Eye (tissue), 1 donor: ENCODE results near the gene LPAR5.
A peak's percentile ranks its signal among the peaks of the same experiment; 100 is the strongest.
"Not testable (repeated sequence)": the region's sequence is repeated elsewhere in the genome, so short reads cannot be mapped to it uniquely, and the experiment has no call there.

ENCODE experiments used
- DNase-seq: peaks from one replicate; pipeline ENCODE4 v3.0.0-alpha.2; 2015

LPAR5 gene

DNA sequence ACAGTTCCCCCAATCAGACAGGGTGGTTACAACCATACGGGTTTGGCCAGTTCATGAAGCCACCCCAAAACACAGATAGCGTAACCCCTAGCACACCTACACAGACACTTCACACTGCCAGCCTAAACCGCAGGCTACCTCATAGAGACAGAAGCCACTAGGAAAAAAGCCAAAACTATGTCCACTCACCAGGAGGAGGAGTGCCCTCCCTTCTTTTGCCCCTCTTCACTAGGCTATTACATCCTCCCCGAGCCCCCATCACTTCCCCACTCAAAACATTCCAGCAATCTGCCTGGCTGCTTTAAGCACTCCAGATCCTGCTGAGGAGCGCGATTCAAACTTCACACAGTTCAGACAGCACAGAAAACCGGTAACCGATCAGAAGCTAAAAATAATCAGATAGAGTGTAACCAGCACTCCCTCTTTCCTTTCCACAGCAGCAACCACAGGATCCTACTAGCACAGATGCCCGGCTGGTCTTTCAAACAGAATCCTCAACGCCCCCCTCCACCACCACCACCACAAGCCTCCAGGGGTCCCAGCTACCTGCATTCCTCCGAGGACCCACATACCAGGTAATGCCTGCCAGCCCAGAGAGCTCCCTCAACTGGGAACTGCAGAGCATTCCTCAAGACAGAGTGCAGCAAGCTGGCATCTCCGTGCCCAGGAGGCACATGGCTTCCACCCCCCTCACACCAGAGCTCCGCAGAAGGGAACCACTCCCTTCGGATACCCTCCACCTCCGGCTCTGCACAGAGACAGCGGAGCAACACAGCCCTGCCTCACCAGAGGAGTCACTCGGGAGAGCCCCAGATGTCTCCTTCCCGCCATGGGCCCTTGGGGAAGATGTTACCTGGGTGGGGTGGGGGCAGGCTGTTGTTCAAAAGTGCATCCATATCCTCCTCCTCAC, 30.1 kb downstream of the LPAR5 start:
- DNase-seq: no peak

DNA sequence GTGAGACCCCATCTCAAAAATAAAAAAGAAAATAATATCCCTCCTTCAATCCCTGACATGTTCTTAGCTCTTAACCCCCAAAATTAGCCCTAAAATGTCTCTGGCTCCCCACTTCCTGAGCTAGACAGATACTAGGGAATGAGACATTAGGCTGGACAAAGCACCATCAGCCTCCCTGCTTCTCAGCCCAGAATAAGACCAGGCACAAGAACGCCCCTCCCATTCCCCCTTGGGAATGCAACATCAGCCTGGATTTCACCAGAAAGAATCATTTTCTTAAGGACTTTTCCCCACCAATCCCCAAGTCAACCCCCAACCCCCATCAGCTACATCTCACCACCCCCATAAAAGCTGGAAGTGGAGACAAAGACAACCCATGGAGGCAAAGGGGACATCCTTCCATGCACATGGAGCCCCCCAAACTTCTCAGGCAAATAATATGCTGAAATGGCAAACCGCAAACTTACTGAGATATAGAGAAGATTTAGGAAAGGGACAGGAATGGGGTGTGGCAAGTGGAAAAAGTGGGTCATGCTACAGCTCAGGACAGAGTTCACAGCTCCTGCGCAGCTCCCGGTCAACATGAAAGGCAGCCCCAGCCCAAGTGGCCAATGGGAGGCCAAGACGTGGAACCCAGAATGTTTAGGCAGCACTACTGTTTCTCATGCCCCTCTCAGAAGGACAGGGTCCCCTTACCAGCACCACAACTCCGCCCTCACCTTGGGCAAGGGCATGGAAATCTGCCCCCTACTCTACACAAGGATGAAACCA, 31.3 kb downstream of the LPAR5 start:
- no peak for DNase-seq

DNA sequence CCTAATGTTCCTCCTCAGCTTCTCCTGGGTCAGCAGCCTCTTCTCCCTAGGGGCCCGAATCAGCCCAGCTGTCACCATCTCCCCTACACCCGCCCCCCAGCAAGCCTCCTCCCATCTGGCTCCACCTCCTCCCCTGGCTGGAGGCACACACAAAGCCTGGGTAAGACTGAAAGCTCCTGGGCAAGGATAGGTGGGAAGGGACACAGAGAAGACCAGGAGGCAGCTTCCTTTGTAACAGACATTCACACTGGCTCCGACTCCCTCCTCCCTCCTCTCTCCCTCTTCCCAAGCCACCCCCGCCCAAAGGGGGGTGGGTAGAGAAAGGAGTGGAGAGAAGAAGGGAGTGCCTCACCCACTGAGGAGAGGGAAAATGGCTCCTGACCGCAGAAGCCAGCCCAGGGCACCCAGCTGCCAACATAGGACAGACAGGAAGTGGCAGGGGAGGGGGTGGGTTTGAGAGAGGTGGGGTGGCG, 32.6 kb downstream of the LPAR5 start:
- peak; percentile 79 for DNase-seq

DNA sequence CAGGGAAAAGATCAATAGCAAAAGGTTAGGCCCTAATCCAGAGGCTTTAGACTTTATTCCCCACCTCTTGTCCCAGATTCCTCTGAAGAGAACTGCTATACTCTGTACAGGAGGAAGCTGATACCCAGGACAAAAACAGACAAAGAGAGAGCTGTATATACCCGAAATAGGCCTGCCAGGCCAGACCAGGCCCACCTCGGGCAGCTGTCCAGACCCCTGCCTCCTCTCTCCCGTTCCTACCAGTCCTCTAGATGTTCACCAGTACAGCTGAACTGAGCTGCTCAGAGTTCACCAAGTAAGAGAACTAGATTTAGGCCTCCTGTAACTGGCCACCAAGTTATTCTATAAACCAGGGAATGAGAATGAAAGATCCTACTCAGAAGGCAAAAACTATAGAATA, 33.2 kb downstream of the LPAR5 start:
- DNase-seq: no peak

DNA sequence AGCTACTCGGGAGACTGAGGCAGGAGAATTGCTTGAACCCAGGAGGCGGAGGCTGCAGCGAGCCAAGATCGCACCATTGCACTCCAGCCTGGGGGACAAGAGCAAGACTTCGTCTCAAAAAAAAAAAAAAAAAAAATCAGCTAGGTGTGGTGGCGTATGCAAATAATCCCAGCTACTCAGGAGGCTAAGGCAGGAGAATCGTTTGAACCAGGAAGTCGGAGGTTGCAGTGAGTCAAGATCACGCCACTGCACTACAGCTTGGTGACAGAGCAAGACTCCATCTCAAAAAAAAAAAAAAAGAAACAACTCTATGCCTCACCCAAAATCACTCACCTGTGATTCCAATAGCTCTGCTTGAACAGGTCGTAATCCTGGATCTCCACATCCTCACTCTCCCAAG, 40.1 kb downstream of the LPAR5 start:
- not testable (repeated sequence) for DNase-seq

DNA sequence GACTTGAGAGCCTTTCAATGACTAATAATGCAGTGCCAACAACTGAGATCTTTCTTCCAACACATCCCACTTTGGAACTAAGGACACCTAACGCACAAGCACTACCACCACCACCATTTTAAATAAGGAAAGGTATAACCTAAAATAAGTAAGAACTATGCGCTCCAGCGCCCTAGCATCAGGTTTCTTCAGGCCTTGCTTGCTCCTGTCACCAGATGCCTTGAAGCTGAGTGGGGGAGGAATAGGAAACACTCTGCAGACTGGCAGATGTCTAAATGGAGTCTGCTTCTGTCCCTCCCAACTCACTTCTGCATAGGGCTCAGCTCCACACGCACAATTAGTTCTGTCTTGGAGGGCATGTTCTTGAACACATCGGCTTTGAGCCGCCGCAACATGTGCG, 43.7 kb downstream of the LPAR5 start:
- no peak for DNase-seq

DNA sequence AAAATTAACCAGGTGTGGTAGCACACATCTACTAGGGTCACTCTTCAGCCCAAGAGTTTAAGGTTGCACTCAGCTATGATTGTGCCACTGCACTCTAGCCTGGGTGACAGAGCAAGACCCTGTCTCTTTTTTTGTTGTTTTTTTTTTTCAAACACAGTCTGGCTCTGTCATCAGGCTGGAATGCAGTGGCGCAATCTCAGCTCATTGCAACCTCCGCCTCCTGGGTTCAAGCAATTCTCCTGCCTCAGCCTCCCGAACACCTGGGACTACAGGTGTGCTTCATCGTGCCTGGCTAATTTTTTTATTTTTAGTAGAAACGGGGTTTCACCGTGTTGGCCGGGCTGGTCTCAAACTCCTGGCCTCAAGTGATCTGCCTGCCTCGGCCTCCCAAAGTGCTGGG, 49.2 kb downstream of the LPAR5 start:
- DNase-seq: not testable (repeated sequence)

DNA sequence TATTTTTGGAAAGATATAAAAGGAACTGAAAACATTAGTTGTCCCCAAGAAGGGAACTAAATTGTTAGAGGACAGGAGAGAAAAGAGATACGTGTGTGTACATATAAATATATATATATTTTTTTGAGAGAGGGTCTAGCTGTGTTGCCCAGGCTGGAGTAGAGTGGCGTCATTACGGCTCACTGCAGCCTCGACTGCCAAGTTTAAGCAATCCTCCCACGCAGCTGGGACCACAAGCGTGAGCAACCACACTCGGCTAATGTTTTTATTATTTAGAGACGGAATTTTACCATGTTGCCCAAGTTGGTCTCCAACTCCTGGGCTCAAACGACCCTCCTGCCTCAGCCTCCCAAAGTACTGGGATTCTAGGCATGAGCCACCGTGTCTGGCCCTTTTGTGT, 51.5 kb downstream of the LPAR5 start:
- no peak for DNase-seq

DNA sequence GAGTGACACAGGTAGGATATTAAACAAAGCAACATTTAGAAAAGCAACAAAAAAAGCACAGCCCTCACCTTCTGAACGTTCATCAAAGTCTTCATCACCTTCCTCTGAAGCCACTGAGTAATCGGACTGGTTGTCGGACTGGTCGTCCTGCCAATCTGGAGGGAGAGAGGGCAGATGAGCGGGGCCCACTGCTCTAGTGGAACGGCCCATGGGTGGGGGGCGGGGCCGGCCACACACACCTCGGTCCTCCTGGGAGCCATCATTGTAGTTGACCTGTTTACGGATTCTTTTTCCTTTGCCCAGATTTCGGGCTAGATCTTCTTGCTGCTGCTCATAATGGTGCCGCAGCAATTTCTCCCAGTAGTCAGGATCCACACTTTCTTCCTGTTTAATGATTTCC, 52.8 kb downstream of the LPAR5 start:
- no peak for DNase-seq

DNA sequence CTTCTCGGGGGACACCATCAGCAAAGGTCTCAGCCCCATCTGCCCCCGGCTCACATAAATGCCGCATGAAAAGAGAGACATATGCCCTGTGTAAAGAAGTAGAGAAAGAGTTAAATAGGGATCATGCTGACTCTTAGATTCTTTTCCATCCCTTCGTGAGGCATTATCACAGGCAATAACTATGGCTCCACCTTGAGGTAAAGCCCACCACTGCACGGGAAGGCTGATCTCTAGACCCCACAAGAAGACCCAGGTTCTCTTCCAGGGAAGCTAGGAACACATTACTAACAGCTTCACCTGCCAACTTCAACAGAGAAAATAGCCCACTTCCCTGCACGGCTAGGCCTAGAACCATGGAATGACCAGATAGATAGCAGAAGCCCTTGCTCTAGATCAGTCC, 53.6 kb downstream of the LPAR5 start:
- DNase-seq: no peak

DNA sequence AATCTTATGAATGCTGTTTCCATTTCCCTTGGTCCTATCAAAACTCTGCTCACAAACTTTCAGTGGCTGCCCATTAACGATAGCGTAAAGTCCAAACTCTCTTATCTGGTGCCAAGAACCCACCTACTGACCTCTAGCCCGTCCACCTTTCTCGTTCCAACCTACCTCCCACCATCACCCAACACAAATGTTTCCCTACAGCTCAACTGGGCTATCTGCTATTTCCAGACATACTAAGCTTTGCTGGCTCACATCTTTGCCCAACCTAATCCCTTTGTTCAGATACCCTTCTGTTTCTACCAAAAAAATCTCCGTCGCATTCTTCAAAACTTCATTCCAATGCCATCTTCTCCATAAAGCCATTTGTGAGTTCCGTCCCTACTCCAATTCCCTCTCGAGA, 60.1 kb downstream of the LPAR5 start:
- DNase-seq: no peak

DNA sequence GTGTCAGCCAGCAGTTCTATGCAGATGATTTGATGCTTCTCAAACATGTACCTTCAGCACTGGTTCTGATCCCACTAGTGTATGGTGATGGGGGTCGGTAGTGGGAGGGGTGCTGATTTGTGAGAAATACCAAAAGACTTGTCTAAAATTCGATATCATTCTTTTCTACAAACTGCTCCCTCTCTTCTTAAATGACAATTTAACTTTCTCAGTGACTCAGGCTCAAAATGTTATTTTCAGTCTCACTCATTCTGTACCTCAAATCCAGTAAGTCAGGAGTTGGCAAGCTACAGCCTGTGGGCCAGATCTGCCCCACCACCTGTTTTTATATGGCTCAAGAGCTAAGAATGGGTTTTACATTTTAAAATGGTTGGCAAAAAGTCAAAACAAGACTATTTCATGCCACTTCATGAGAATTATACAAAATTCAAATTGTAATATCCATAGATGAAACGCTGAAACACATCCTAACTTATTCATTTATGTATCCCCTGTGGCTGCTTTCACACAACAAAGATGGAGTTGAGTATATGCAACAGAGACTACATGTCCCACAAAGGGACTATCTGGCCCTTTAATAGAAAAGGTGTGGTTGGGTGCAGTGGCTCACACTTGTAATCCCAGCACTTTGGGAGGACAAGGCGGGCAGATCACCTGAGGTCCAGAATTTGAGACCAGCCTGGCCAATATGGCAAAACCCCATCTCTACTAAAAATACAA, 61.0 kb downstream of the LPAR5 start:
- DNase-seq: no peak

DNA sequence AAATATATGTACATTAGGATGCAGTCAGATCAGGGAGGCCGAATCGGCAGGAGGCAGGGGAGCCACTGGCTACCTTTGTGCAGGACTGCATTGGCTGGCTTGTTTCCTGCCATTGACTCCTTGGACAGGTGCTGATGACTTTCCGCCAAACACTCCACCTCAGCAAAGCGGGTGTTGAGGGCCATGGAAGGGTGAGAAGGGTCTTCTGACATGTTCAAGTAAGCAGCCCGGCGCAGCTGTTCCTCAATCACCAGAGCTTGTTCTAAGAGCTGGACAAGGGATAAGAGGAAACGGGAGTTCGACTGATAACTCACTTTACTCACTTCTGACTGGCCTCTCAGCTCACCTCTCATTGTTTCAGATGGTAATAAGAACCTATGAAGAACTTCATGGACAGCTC, 62.8 kb downstream of the LPAR5 start:
- DNase-seq: no peak

DNA sequence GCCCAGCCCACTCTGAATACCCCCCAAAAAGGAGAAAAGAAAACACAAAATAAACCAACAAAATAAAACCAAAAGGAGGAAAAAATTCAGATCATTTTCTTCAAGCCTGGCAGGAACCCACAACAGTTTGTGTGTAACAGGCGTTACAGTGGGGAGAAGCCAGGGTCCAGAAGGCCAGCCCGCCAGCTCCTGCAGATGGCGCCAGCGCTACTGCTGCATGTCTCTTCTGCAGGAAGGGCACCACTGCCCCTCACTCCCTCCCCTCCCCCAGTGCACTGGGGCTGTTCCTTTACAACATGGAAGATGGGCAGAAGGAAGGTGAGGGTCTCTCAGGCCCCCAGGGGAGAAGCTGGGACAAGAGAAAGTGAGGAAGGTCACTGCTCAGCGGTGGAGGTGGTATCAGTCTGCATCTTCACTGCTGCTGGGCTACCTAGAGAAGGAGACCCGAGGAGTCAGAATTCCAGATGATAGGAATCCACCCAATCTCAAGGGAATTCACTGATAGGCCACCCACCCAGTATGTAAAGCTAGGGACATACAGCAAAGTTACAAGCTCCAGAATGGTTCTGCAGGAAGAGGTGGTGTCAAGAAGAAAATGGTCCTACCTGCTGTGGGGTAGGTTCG, 65.4 kb downstream of the LPAR5 start:
- DNase-seq: peak; percentile 63

DNA sequence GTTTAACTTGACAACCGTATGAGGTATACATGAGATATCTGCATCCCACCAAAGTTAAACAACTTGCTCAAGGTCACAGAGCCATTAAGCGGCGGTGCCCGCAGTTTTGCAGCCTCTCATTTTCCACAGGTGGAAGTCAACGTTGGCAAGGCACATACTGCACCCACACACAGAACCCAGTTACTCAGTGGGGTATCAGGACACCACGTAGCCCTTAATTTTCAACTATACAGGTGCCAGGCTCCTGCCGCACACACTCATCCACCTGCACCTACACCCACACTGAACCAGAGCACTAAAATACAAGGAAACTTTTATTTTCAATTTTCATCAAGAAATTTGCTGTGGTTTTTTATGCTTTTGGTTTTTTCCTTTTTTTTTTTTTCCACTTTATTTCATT, 66.0 kb downstream of the LPAR5 start:
- no peak for DNase-seq

DNA sequence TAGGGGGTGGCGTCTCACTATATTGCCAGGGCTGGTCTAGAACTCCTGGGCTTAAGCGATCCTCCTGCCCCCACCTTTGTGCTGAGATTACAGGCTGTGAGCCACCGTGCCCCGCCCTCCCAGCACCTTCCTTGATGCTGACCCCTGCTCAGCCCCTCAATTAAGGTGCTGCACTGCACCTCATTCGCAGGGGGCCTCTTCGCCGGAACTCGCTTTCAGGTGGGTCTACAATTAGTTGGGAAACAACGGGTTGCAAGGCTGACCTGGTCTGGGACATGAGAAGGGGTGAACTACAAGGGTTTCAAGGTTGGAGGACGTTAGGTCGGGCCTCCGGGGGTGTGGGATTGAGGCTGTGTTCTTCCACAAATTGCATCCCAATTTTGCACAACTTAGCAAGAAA, 66.4 kb downstream of the LPAR5 start:
- DNase-seq: no peak
